HG03469 (cell line): ENCODE results near the gene BNC2.

ENCODE experiments used
- ATAC-seq: cut with Tn5 transposase; IDR thresholded peaks from one replicate; pipeline ENCODE4 v1.9.1; 2021; ENCODE audit warnings: mild to moderate bottlenecking, moderate library complexity, moderate number of reproducible peaks; ENCODE audit not compliant: unreplicated experiment

Gene BNC2

DNA sequence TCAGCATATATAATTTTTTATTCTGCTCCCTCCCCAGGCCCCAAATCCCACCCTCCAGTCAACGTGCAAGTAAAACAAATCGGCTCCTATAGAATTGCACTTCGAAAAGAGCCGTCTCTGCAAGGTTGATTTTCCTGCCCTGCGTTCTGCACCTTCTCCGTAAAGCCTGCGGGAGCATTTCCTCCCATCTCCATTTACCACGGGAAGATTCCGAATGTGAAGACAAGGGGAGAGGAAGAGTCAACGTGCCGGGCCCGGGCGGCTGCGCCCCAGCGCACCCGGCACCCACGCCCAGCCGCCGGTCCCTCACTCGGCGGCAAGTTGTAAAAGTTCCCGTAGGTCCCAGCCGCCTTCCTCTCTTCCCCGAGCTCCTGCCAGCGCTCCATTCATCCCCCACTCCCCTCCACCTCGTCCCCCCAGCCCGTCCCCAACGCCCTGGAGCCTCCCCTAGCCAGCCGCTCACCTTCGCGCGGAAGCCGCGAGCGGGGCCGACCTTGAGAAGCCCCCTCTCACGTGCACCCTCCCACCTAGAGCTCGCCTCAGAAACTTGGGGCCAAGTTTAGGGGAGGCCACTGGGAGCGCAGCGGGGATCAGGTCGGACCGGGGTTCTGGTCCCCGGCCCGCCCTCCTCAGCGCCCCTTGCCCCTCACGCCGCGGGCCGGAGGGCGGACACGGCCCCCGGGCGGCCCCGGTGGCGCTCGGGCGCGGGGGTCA lies 431 bp downstream of the BNC2 start:
- ATAC-seq: no peak

GRCh38 chr9:16869131-16869881 lies 1.2 kb downstream of the BNC2 start:
- ATAC-seq: no peak

DNA sequence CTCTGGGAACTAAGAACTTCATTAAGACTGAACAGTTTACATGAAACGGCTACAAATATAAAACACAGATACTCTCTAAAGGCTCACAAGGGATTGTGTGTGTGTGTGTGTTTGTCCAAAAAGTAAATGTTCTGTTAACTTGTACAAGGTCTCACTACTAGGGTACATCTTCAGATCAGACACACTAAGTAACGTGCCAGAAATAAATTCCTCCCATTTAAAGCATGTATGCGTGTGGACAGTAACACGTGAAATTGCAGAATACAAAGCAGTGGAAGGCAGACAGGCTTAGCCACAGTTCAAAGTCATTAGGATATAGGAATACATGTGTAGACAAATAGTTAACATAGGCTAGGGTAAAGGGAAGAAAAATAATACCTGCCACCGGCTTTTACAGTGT lies 1.8 kb downstream of the BNC2 start:
- ATAC-seq: no peak

DNA sequence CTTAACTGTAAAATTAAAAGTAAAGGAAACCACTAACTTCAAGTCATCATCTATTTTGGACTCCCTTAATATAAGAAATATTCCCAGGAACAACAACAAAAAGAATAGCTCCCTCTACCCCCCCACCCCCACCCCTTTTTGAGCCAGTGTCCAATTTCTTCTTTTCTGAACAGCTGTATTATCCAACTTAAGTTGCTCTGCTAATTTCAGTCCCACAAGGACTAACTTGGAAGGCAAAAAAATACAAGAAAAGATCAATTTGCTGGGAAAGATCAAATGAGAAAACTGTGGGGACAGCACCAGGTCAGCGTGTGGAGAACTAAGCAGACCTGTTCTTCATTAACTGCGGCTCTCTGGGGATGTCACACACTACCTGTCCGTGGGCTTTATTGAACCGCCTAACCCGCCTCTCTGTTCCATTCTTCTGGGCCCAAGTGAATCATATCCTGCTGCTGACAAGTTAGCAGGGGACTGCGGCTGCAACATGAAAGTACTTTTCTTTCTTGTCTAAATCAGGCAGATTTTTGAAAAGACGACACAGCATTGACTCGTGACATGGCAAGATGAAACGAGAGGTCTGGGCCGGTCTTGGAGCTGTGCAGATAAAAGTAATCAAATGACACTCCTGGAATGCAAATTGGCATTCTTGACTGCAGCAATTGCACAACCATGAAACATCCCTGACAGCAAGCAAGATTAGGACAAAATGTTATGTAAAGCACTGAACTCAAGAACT lies 2.7 kb downstream of the BNC2 start:
- no peak for ATAC-seq

DNA sequence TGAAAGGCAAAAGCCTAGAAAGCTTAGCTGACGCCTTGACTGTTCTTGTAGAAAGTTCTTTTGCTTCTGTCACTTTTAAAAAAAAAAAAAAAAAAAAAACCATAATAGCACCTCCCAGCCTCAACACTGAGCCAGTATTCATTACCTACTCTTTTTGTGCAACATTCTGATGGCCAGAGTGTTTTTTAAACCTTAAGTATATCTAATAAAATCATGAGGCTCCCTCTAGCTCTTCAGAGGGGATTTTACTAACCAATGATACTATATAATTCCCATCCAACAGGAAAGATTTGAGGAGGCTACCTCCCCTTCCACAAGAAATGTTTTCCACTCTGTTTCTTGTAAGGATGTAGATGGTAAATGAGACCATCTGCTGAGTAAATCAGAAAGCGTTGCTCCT lies 3.9 kb downstream of the BNC2 start:
- ATAC-seq: no peak

DNA sequence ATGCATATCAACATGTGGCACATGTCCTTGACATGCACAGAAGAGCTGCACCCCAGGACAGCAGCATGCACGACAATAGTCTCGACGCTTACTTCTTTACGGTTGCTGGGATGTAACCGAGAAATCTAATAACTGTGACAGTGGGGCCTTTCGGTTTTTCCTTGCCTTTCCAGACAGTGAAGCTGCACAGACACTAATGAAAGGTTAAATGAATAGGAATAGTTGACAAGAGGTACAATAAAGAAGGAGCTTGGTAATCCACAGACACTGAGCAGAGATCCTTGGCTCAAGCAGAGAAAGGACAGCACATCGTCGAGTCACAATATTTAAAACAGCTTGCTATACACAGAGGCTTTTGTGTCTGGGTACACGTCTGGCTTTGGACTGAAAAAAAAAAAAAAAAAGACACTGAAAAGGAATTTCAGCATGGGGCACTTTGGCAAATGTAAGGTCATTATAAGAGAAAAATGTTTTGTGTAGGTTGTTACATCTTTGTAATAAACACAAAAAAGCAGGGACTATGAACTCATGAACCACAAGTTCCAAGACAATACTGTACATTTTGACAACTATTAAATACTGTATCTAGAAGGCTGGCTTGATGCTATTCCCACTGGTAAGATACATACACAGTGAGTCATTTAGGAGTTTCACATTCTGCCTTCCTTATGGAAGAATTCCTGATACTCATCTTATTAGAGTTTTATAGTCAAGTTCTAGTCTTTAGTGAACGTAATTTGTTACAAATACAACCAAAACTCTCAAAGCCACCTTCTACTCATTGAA lies 5.6 kb downstream of the BNC2 start:
- ATAC-seq: no peak

DNA sequence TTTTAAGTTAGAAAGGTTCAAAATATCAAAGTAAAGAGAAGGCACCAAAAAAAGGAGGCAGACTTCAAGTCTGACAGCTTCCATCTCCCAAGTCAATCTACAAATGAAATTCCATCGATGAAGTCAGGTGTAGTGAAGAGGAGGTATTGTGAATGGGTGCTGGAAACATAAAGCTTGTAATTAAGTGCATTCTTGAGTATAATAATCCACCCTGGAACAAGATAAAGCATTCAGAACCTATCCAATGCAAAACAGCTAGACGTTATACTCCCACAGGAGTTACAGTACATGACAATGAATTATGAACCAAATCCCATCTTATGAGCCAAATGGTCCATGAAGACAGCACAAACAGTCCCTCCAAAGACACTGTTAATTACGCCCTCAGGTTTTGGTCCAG lies 22.3 kb downstream of the BNC2 start:
- no peak for ATAC-seq

- no peak for ATAC-seq
Observed at GRCh38 chr9:16846986-16847385, 23.5 kb downstream of the BNC2 start.

- no peak for ATAC-seq
Observed at GRCh38 chr9:16846367-16846766, 24.1 kb downstream of the BNC2 start.

DNA sequence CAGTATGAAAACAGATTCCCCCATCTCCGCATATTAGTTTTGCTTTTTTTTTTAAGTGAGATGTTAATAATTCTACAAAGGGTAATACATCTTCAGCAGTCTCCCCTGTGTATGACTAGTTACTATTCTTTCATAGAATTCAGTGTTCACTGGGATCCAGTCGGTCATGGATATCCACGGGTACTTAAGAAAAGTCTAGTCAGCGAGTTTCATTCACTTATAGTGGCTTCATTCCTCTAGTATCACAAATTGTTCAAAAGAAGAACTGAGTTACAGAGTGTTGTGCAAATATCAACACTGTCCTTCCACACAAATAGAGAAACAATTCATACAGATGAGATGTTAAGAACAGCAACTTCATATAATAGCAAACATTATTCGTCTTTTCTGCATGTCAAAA lies 35.7 kb downstream of the BNC2 start:
- ATAC-seq: no peak

DNA sequence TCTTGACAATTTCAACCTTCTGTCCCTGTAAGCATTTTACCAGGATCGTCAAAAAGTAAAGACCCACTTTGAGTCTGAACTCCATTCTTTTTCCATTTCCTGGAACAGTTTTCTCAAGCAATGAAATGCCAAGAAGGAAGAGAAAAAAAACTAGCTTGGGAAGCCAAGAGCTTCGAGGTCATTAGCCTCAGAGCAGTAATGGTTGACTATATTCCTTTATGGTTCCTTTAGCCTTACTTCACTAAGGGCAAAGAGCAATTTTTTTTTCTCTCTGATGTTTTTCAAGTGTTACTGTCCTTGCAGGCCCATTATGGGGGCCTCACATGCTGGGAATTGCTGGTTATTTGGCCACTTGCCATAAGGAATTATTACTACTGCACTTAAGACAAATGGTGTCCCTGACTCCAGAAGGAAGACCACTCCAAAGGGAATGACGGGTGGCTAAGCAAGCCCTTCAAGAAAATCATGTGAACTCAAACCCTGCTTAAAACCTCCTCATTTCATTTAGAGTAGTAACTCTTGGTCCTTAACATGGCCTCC lies 37.1 kb downstream of the BNC2 start:
- no peak for ATAC-seq

DNA sequence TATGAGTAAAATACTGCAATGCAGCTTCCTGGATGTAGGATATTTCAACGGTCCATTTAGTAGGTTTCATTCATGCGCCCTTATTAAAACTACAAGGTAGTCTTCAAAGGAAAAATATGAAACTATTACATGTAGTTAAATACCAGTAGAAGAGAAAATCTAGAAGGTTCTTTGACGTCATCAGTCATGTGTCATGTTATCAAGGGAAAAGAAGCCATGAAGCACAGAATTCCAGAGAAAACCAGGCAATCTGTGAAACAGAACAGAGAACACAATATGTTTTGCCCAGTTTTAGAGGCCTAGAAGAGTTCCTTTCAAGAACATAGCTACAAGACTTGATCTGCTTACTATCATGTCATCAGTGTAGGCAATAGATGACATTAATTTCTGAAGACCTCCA lies 38.4 kb downstream of the BNC2 start:
- no peak for ATAC-seq

DNA sequence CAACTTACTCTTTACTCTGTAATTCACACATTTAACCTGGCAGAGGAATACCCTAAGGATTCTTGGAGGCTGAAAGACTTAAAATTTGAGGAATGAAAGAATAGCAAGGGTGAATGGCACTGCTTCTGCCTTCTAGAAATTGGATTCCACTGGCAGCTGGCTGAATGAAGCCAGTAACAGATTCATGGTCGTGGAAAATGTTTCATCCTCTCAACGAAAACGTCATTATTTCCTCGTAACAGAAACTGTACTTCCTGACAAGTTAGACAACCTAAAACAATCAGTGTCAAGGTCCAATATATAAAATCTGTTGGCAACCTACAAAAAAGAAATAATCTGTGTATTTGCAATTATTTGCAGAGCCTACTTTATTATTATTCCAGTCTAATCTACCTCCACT lies 39.7 kb downstream of the BNC2 start:
- no peak for ATAC-seq

DNA sequence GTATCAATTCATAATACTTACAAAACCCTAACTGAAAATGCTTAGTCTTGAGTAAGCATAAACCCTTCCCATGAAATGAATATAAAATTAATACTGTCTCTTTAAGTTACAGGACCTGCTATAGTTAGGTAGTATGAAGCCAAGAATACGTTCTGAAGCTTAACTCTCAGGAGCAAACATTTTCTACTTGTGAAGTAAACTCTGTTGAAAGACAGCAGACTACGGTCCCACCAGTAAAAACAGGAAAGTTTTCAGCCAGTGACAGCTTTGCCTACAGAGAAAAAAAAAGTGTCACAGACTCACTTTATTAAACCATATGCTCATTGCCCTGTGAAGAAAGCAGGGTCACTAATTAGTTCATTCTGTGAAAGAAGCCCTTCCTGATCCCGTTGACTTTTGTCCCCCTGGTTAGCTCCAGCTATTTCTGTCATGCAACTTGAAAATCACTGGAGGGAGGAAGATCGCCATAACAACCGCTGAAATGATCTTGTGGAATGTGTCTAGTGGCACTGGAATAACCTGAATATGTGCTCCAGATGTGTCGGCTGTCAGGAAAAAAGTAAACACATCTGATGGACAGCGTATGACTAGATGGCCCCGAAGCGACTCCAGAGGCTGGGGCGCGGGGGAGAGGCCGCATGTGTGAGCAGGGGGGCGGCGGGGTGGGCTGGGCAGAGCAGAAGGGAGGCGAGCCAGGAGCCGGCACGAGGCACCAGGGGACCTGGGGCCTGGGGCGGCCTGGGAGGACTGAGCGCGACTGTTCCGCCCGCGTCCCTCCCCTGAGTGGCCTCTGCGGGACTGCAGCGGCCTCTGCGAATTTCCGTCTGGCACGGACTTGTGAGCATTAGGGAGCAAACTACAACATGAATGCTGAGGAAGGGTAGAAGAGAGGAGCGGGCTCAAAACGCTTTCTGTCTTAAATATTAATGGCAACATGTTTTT lies 41.9 kb downstream of the BNC2 start:
- no peak for ATAC-seq

- ATAC-seq: no peak
Observed at GRCh38 chr9:16825971-16826625, 44.4 kb downstream of the BNC2 start.

- no peak for ATAC-seq
Observed at GRCh38 chr9:16825331-16825725, 45.1 kb downstream of the BNC2 start.

DNA sequence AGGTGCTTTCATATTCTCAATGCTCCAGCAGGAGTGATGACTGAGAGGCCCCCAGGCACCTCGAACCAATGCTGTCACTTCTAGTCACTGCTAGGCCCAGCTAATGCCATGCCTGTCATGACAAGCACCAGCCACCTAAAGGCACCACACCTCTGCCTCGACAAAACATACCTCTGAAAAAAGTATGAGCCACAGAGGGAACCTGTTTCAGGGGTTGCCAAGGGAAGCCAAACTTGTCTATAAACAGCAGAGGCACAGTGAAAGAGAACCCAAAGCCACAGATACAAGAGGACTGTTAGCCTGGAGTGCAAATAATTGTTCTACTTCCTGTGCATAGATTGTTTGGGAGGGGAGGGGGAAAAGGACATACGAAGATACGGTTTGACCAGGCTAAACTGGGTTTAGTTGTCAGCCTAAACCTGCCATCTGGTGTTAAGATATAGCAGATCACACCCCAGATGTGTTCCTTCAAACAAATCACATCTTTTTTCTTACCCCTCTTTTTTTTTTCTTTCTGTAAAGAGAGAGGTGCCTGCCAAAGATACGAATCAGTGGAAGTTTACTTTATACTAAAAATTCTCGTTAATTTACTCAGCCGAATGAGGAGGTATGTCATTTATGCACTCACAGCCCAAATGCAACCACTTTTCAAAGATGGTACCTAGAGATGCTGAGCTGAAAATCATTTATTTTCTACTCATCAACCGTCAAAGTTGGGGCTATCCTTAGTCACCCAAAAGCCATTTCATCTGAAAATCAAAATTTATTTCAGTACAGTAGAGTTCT lies 45.7 kb downstream of the BNC2 start:
- no peak for ATAC-seq

- no peak for ATAC-seq
Observed at GRCh38 chr9:16823906-16824305, 46.6 kb downstream of the BNC2 start.
